ENCODE measurements around the gene SORT1. TPM values are rescaled to one million over a fixed set of nuclear protein-coding genes. Genes with fewer than 3 reads are reported as not detected.

SORT1 gene
- total RNA-seq, 1 experiment from 2014 or later: 47.9 TPM

GRCh38 chr1:109379907-109380306, 17.8 kb downstream of the SORT1 start:
- H3K27me3 Mint-ChIP-seq (ENCODE audit: low read depth): no peaks in the 10 kb centered on the region
- H3K36me3 Mint-ChIP-seq (ENCODE audit: insufficient read depth in 1 of 3, low read depth in 3 of 3): peaks cover 5 to 10% (median 8%) of the 10 kb centered on the region in 3 experiments
- no peak overlapping the region for H3K27ac Mint-ChIP-seq
- no peak overlapping the region for H2BK120ac ChIP-seq (ENCODE audit: low read depth, low read length, poor library complexity, severe bottlenecking)
- no peak for TF ChIP-seq CTCF (conservative IDR thresholded peaks at IDR 0.05)
- H2AFZ ChIP-seq (ENCODE audit: low read length): no peak overlapping the region
- H3K4me2 ChIP-seq (ENCODE audit: insufficient read depth, insufficient read length, low read length): no peak overlapping the region
- no peak overlapping the region for H3K14ac ChIP-seq (ENCODE audit: insufficient read depth, low read length)
- H3K4me3 Mint-ChIP-seq: no peak overlapping the region
- H3K79me1 ChIP-seq (ENCODE audit: insufficient read depth, low read depth, low read length, poor library complexity, severe bottlenecking): peaks cover 17% of the 10 kb centered on the region
- H3K56ac ChIP-seq (ENCODE audit: insufficient read length, low read depth, low read length): no peak overlapping the region
- H3K18ac ChIP-seq (ENCODE audit: insufficient read length, low read depth, low read length): no peak overlapping the region
- no peak overlapping the region for H2AK5ac ChIP-seq (ENCODE audit: insufficient read length, low read length)
- H3K23me2 ChIP-seq (ENCODE audit: insufficient read length, low read depth, low read length, poor library complexity, severe bottlenecking): no peaks in the 10 kb centered on the region
- H3K27me3 ChIP-seq (ENCODE audit: insufficient read depth, low read length): no peaks in the 10 kb centered on the region
- H4K5ac ChIP-seq (ENCODE audit: insufficient read length, low read depth, low read length): no peak overlapping the region
- DNase-seq: no peak
- H3T11ph ChIP-seq (ENCODE audit: low read length): no peak overlapping the region
- no peak overlapping the region for H2BK20ac ChIP-seq (ENCODE audit: low read depth, low read length, poor library complexity, severe bottlenecking)
- H3K9ac ChIP-seq (ENCODE audit: extremely low read depth, insufficient read length, low read length): no peak overlapping the region
- no CpG with 5 or more reads among the region's 3 CpGs for WGBS (ENCODE audit: extremely low coverage, insufficient read length, low lambda C conversion rate)
- peaks cover 32 to 33% of the 10 kb centered on the region in 2 experiments for H3K4me1 Mint-ChIP-seq
- no peak overlapping the region for H3K4ac ChIP-seq (ENCODE audit: low read depth, low read length)
- H2BK12ac ChIP-seq (ENCODE audit: insufficient read length, low read depth, low read length): no peak overlapping the region
- no peaks in the 10 kb centered on the region for H3K9me3 ChIP-seq (ENCODE audit: control insufficient read depth, low read depth, low read length)
- H3K4me1 ChIP-seq (ENCODE audit: insufficient read depth, low read length): peaks cover 4% of the 10 kb centered on the region; the same call in 1 of the 2 replicates
- H3K27ac ChIP-seq (ENCODE audit: insufficient read length, low read depth, low read length): no peak overlapping the region
- no peaks in the 10 kb centered on the region for H4K20me1 ChIP-seq (ENCODE audit: control insufficient read depth, insufficient read depth, insufficient read length)
- no peak overlapping the region for H3K23ac ChIP-seq (ENCODE audit: insufficient read length, low read depth, low read length)
- H4K8ac ChIP-seq (replicated peaks; ENCODE audit: insufficient read length, low read depth, low read length): no peak overlapping the region
- no peak overlapping the region for H4K91ac ChIP-seq (ENCODE audit: insufficient read length, low read depth, low read length)
- peaks cover 3 to 4% of the 10 kb centered on the region in 2 experiments; a peak in 2 of 5 replicates for H3K9me3 Mint-ChIP-seq
- H2BK5ac ChIP-seq (ENCODE audit: insufficient read length, low read length): no peak overlapping the region
- peaks cover 7% of the 10 kb centered on the region; the same call in 1 of the 2 replicates for H3K79me2 ChIP-seq (ENCODE audit: insufficient read depth, low read length)
- no peak overlapping the region for H2BK15ac ChIP-seq (ENCODE audit: low read depth, low read length)
